Endothelial cell of coronary artery (primary cell): ENCODE data around the gene SV2B. TPM values are rescaled to one million over a fixed set of nuclear protein-coding genes. Genes with fewer than 3 reads are reported as not detected.

Experiments
- total RNA-seq: library from RNA; depleted of rRNA; stranded (reverse); fragments of >200 nt; gene quantifications from 2 replicates; pipeline ENCODE4 v1.2.3, GENCODE V29; 2014

Gene SV2B
- 0.18 TPM in 1 of 2 replicates, not detected in the other for total RNA-seq

GRCh38 chr15:91099995-91100813, at the start of gene SV2B:
SV2B (plus strand) TSS chr15:91100257; CDS start chr15:91226264, 126,007 bp downstream.

Other genes starting within 250 kb of the SV2B start
- gene FURIN, start 231.7 kb upstream of the SV2B start, total RNA-seq = 58.0 and 86.0 TPM in 2 replicates
- gene FES, start 215.8 kb upstream of the SV2B start, total RNA-seq = 52.8 and 70.5 TPM in 2 replicates
- gene MAN2A2, start 197.0 kb upstream of the SV2B start, total RNA-seq = 12.6 and 27.6 TPM in 2 replicates
- 12.6 and 12.7 TPM in 2 replicates for gene HDDC3, start 167.7 kb upstream of the SV2B start, total RNA-seq
- 121 and 127 TPM in 2 replicates for gene UNC45A, start 165.0 kb upstream of the SV2B start, total RNA-seq
- gene RCCD1, start 145.4 kb upstream of the SV2B start, total RNA-seq = 4.9 and 9.0 TPM in 2 replicates
- 75.2 and 182 TPM in 2 replicates for gene PRC1, start 105.7 kb upstream of the SV2B start, total RNA-seq
- 8.8 and 9.6 TPM in 2 replicates for gene VPS33B, start 77.7 kb upstream of the SV2B start, total RNA-seq